Activated CD8-positive, alpha-beta memory T cell treated with anti-CD3 and anti-CD28 coated beads, Interleukin-2, amount 10 ng/mL, durations not matched to agents 7 days and 5 days (primary cell): Measurements from ENCODE around the gene CMKLR1. TPM values are rescaled to one million over a fixed set of nuclear protein-coding genes. Genes with fewer than 3 reads are reported as not detected.

Experiments used
- ATAC-seq: fragments of 150-1000 bp; cut with Tn5 transposase; one replicate; pipeline ENCODE4 v1.10.0; 2021; ENCODE audit warnings: moderate library complexity
- CTCF ChIA-PET: fragments of 350-600 bp; sonication (Branson Sonifier 250); formaldehyde crosslinking; loops from one replicate; lab custom pipeline; 2021; ENCODE audit warnings: antibody characterized with exemption; lab: Charles Lee
- DNase-seq: peaks from one replicate; pipeline ENCODE4 v3.0.0-alpha.2; 2020
- H3K27ac Mint-ChIP-seq: one replicate; pipeline ENCODE4 v1.8.0; 2021; ENCODE audit warnings: mild to moderate bottlenecking, mixed read lengths
- H3K27me3 Mint-ChIP-seq: one replicate; pipeline ENCODE4 v1.8.0; 2021; ENCODE audit warnings: mixed read lengths
- H3K36me3 Mint-ChIP-seq: one replicate; pipeline ENCODE4 v1.8.0; 2021; ENCODE audit warnings: mild to moderate bottlenecking, mixed read lengths
- H3K4me1 Mint-ChIP-seq: one replicate; pipeline ENCODE4 v1.8.0; 2021; ENCODE audit warnings: mixed read lengths
- H3K4me3 Mint-ChIP-seq: one replicate; pipeline ENCODE4 v1.8.0; 2021; ENCODE audit warnings: mild to moderate bottlenecking, moderate library complexity, mixed read lengths
- H3K9me3 Mint-ChIP-seq: one replicate; pipeline ENCODE4 v1.8.0; 2022; ENCODE audit warnings: low read depth, mixed read lengths
- total RNA-seq, 2 experiments: library from RNA; stranded (reverse); gene quantifications; one replicate each; pipeline ENCODE4 v1.2.3, GENCODE V29; 2021

Gene CMKLR1
- total RNA-seq, 2 experiments from 2014 or later = not detected

- H3K4me1 Mint-ChIP-seq = peaks cover 9% of the 10 kb centered on the region
- ATAC-seq (no peak), DNase-seq (no peak)
- H3K36me3 Mint-ChIP-seq = no peaks in the 10 kb centered on the region
- peaks cover 32% of the 10 kb centered on the region for H3K27me3 Mint-ChIP-seq
- H3K27ac Mint-ChIP-seq = no peak overlapping the region
- H3K4me3 Mint-ChIP-seq = no peak overlapping the region
- no peaks in the 10 kb centered on the region for H3K9me3 Mint-ChIP-seq
- CTCF ChIA-PET = no interaction called here
Measured at GRCh38 chr12:108337235-108338223, 1.6 kb downstream of the CMKLR1 start.

GRCh38 chr12:108335349-108336119, 3.6 kb downstream of the CMKLR1 start:
- Mint-ChIP-seq H3K27me3 (peaks cover 25% of the 10 kb centered on the region), H3K9me3 (no peaks in the 10 kb centered on the region), H3K4me1 (peaks cover 9% of the 10 kb centered on the region), H3K27ac (no peak overlapping the region), H3K36me3 (no peaks in the 10 kb centered on the region), H3K4me3 (no peak overlapping the region)
- CTCF ChIA-PET = interaction anchor here (1.3 kb wide), 1 partner anchor 19 kb away, joined by 3 read pairs; no protein-coding TSS in a partner anchor
- no peak for ATAC-seq
- DNase-seq = no peak

GRCh38 chr12:108333898-108334699, 5.0 kb downstream of the CMKLR1 start:
- Mint-ChIP-seq H3K4me1 (peaks cover 9% of the 10 kb centered on the region), H3K27ac (no peak overlapping the region), H3K27me3 (peaks cover 21% of the 10 kb centered on the region), H3K4me3 (no peak overlapping the region), H3K9me3 (no peaks in the 10 kb centered on the region), H3K36me3 (no peaks in the 10 kb centered on the region)
- CTCF ChIA-PET = no interaction called here
- ATAC-seq (peak; percentile 27), DNase-seq (no peak)

GRCh38 chr12:108332791-108333382, 6.2 kb downstream of the CMKLR1 start:
- no peaks in the 10 kb centered on the region for H3K9me3 Mint-ChIP-seq
- H3K27ac Mint-ChIP-seq = no peak overlapping the region
- ATAC-seq (no peak), DNase-seq (no peak)
- H3K4me3 Mint-ChIP-seq = no peak overlapping the region
- peaks cover 12% of the 10 kb centered on the region for H3K27me3 Mint-ChIP-seq
- H3K36me3 Mint-ChIP-seq = no peaks in the 10 kb centered on the region
- H3K4me1 Mint-ChIP-seq = peaks cover 9% of the 10 kb centered on the region
- CTCF ChIA-PET = no interaction called here

DNA sequence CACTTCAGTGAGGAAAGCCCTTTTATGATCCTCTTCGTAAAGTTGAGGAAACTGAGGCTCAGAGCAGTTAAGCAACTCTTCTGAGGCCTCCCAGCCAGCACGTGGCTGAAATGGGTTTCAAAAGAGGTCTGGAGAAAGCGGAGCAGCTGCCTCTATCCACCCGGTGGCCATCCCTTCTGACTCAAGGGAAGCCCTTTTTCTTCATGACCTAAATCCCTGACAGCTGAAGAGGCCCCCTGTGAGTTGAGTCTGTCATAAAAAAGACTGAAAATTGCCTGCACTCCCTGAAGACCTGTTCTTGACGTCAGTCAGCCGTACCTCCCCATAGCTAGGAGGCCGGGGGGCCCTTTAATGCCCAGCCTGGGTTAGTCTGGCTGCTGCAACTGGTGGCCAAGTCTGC, 10.7 kb downstream of the CMKLR1 start:
- Mint-ChIP-seq H3K4me3 (no peak overlapping the region), H3K27ac (no peak overlapping the region), H3K27me3 (peaks cover 5% of the 10 kb centered on the region), H3K4me1 (no peaks in the 10 kb centered on the region), H3K9me3 (no peaks in the 10 kb centered on the region), H3K36me3 (no peaks in the 10 kb centered on the region)
- CTCF ChIA-PET = no interaction called here
- no peak for DNase-seq
- ATAC-seq = no peak

- H3K9me3 Mint-ChIP-seq = no peaks in the 10 kb centered on the region
- DNase-seq (no peak), ATAC-seq (no peak)
- H3K27ac Mint-ChIP-seq = no peak overlapping the region
- peaks cover 8% of the 10 kb centered on the region for H3K27me3 Mint-ChIP-seq
- H3K36me3 Mint-ChIP-seq = no peaks in the 10 kb centered on the region
- H3K4me1 Mint-ChIP-seq = no peaks in the 10 kb centered on the region
- CTCF ChIA-PET = no interaction called here
- H3K4me3 Mint-ChIP-seq = no peak overlapping the region
Measured at GRCh38 chr12:108327621-108328344, 11.3 kb downstream of the CMKLR1 start.

- CTCF ChIA-PET = no interaction called here
- Mint-ChIP-seq H3K27me3 (peaks cover 15% of the 10 kb centered on the region), H3K36me3 (no peaks in the 10 kb centered on the region), H3K27ac (no peak overlapping the region), H3K4me3 (no peak overlapping the region), H3K9me3 (no peaks in the 10 kb centered on the region), H3K4me1 (no peaks in the 10 kb centered on the region)
- DNase-seq (no peak), ATAC-seq (no peak)
Measured at GRCh38 chr12:108326254-108326750, 12.8 kb downstream of the CMKLR1 start.

DNA sequence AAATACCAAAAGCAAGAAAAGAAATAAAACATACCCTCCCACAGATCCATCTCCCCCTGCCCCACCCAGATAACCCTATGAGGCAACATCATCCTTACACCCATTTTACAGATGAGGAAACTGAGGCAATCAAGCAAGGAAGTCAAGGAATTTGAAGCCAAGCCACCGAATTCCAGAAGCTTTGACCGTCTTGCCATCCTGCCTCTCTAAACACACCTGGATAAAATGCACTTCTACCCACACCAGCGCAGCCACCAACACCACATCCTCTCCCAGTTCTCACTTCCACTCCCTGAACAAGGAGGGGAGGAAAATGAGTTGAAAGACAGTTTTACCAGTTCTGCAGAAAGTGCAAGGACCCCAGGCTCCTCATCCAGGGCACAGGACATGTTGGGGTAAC, 13.6 kb downstream of the CMKLR1 start:
- Mint-ChIP-seq H3K4me3 (no peak overlapping the region), H3K4me1 (no peaks in the 10 kb centered on the region), H3K9me3 (no peaks in the 10 kb centered on the region), H3K27ac (no peak overlapping the region), H3K27me3 (peaks cover 15% of the 10 kb centered on the region), H3K36me3 (no peaks in the 10 kb centered on the region)
- CTCF ChIA-PET = no interaction called here
- DNase-seq = no peak
- no peak for ATAC-seq

DNA sequence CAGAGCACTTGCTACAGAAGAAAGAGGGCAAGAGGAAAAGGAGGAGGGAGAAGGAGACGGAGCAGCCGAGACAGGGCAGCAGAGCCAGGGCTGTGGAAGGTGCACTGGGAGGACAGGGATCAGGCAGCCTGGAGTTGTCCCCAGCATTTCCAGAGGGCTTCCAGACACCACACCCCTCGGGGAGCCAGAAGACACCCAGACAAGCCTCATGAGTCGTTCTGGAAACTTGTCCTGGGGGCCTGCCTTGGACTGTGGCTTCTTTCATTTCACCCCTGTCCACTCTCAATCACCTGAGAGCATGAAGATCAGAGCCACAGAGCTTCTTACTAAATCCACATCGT, 14.1 kb downstream of the CMKLR1 start:
- H3K36me3 Mint-ChIP-seq = no peaks in the 10 kb centered on the region
- CTCF ChIA-PET = no interaction called here

DNA sequence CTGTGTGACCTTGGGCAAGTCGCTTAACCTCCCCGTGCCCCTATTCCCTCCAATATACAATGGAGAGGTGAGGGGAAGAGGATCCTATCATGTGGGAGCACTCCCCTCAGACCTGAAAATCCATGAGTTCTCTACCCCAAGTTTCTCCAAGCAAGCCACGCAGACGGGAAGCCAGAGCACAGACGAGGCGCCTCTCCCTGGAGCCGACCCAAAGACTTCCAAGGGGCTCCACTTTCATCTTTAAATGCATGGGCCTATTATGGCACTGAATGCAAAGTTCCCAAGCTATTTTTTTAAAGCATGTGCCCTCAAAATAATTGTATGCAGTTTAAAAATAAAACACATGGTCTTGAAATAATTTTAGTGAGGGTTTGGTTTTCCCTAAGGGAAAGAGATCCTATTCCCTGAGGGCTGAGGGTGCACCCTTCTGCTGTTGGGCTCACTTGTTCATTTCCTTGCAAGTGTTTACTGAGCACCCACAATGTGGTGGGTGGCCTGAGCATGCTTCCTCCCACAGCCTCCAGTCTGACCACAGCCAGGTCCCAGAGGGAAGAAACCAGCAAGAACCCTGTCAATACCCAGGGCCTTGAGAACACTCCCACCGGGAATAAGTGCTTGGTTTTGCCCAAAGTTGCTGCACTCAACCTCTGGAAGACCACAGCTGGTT, 14.6 kb downstream of the CMKLR1 start:
- peaks cover 13% of the 10 kb centered on the region for H3K27me3 Mint-ChIP-seq
- H3K9me3 Mint-ChIP-seq = no peaks in the 10 kb centered on the region
- no peaks in the 10 kb centered on the region for H3K4me1 Mint-ChIP-seq
- CTCF ChIA-PET = no interaction called here
- H3K36me3 Mint-ChIP-seq = no peaks in the 10 kb centered on the region
- ATAC-seq (no peak), DNase-seq (no peak)
- H3K27ac Mint-ChIP-seq = no peak overlapping the region
- H3K4me3 Mint-ChIP-seq = no peak overlapping the region

More for the DNA sequence above, 14.1 kb downstream of the CMKLR1 start:
- Mint-ChIP-seq H3K27me3 (peaks cover 14% of the 10 kb centered on the region), H3K9me3 (no peaks in the 10 kb centered on the region), H3K27ac (no peak overlapping the region), H3K4me3 (no peak overlapping the region), H3K4me1 (no peaks in the 10 kb centered on the region)
- ATAC-seq (no peak), DNase-seq (no peak)

DNA sequence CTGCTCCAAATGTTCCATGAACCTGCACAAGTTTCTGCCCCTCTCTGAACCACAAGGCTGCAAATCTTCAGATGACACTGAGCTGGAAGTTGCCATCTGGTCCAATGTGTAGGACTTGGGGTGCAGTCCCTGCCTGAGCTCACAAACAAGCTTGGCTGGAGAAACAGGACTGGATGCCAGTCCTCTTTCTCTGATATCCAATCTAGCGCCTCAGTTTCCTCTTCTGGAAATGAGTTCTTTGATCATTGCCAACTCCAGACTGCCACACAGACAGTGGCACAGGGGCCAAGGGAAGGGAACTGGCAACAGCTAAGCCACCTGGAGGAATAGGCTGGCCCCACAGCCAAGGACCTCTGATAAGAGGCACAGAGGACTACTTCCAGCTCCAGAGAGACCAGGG, 15.5 kb downstream of the CMKLR1 start:
- Mint-ChIP-seq H3K36me3 (no peaks in the 10 kb centered on the region), H3K27ac (no peak overlapping the region), H3K9me3 (no peaks in the 10 kb centered on the region), H3K27me3 (peaks cover 10% of the 10 kb centered on the region), H3K4me1 (no peaks in the 10 kb centered on the region), H3K4me3 (no peak overlapping the region)
- no peak for DNase-seq
- no peak for ATAC-seq
- CTCF ChIA-PET = no interaction called here

- no peak overlapping the region for H3K27ac Mint-ChIP-seq
- ATAC-seq = no peak
Measured at GRCh38 chr12:108322998-108323397, 16.1 kb downstream of the CMKLR1 start.

More at GRCh38 chr12:108322998-108323397, 16.1 kb downstream of the CMKLR1 start:
- DNase-seq = no peak
- Mint-ChIP-seq H3K27me3 (peaks cover 10% of the 10 kb centered on the region), H3K4me1 (no peaks in the 10 kb centered on the region), H3K4me3 (no peak overlapping the region), H3K9me3 (no peaks in the 10 kb centered on the region), H3K36me3 (no peaks in the 10 kb centered on the region)
- CTCF ChIA-PET = no interaction called here
